Right cardiac atrium (tissue), 5 donors: ENCODE measurements around the gene SLC25A47. TPM values are rescaled to one million over a fixed set of nuclear protein-coding genes. Genes with fewer than 3 reads are reported as not detected.

ENCODE experiments used
- ATAC-seq, 2 donors: fragments of 200-7000 bp; cut with Tn5 transposase; one replicate each; pipeline versions ENCODE4 v1.8.0 to v1.9.1; 2020; ENCODE audit warnings: moderate library complexity in 2 of 2, mild to moderate bottlenecking in 1 of 2
- DNase-seq, 3 donors: peaks; one replicate each; pipeline ENCODE4 v3.0.0-alpha.2; 2020
- H3K27ac ChIP-seq: one replicate; pipeline ENCODE4 v1.5.1; 2013; ENCODE audit warnings: mild to moderate bottlenecking, low read length, control low read depth, moderate library complexity
- H3K27me3 ChIP-seq: one replicate; pipeline ENCODE4 v1.6.1; 2013; ENCODE audit not compliant: control insufficient read depth, insufficient read depth
- H3K4me1 ChIP-seq: one replicate; pipeline ENCODE4 v1.6.1; 2013; ENCODE audit warnings: low read length; ENCODE audit not compliant: control insufficient read depth, insufficient read depth
- H3K4me3 ChIP-seq: one replicate; pipeline ENCODE4 v1.5.1; 2013; ENCODE audit warnings: low read length, control low read depth
- H3K9me3 ChIP-seq: one replicate; pipeline ENCODE4 v1.6.1; 2013; ENCODE audit warnings: low read length; ENCODE audit not compliant: control insufficient read depth
- WGBS: extraction: QIAGEN DNeasy Blood & Tissue Kit; methylation state at CpG from one replicate; pipeline ENCODE4 v1.1.7; 2013; 5-methylcytosine and 5-hydroxymethylcytosine counted together
- intact Hi-C, 4 donors: fragments of 100-400 bp; cut with DNase I; formaldehyde crosslinking; loops; one replicate each; pipeline versions ENCODE4 v1.11.0 to v1.14.0; 2022 to 2023
- polyA plus RNA-seq: library from polyadenylated mRNA; stranded (reverse); fragments of 200-250 nt; gene quantifications from one replicate; pipeline ENCODE4 v1.2.3, GENCODE V29; 2013
- total RNA-seq, 4 donors: library from RNA; stranded (reverse); fragmentation: NEBNext Ultra II Directional; extraction: Animal tissue kit (Norgen Biotek cat#: 25700); gene quantifications; one replicate each; pipeline ENCODE4 v1.2.1, GENCODE V29; 2021
- donor health status: healthy with polysubstance abuse.
- donor health status: DM: no; HTN: yes; CAD: no.
- donor health status: DM: no; HTN: no; CAD: no.
- donor health status: DM: no; HTN: yes; CAD: no; lungs with severe emphysema.
- donor health status: DM: yes; HTN: yes; CAD: no.

SLC25A47 gene
- total and polyA plus RNA-seq, 5 donors: not detected

- H3K27me3 ChIP-seq: no peaks in the 10 kb centered on the region
- WGBS: 78% methylated on average over 5 of the region's 5 CpGs
- H3K4me1 ChIP-seq: no peaks in the 10 kb centered on the region
- H3K4me3 ChIP-seq: no peak overlapping the region
- ATAC-seq: no peak
- H3K27ac ChIP-seq: no peak overlapping the region
- no peaks in the 10 kb centered on the region for H3K9me3 ChIP-seq
- intact Hi-C loops: no loop called here
- DNase-seq: no peak
These were observed 27.8 kb downstream of the SLC25A47 start for GRCh38 chr14:100350986-100351385.

GRCh38 chr14:100358396-100358795 lies 35.3 kb downstream of the SLC25A47 start:
- no peak for DNase-seq
- no peak for ATAC-seq
- Histone ChIP-seq H3K9me3 (no peaks in the 10 kb centered on the region), H3K27me3 (no peaks in the 10 kb centered on the region), H3K4me1 (peaks cover 2% of the 10 kb centered on the region), H3K27ac (no peak overlapping the region), H3K4me3 (no peak overlapping the region)
- intact Hi-C loops: no loop called here
- 96% methylated on average over 2 of the region's 2 CpGs for WGBS

GRCh38 chr14:100359111-100359510 lies 36.0 kb downstream of the SLC25A47 start:
- H3K4me1 ChIP-seq: peaks cover 2% of the 10 kb centered on the region
- intact Hi-C loops: no loop called here
- H3K27me3 ChIP-seq: no peaks in the 10 kb centered on the region
- ATAC-seq: no peak
- no peak overlapping the region for H3K27ac ChIP-seq
- no peaks in the 10 kb centered on the region for H3K9me3 ChIP-seq
- 91% methylated on average over 2 of the region's 2 CpGs for WGBS
- no peak overlapping the region for H3K4me3 ChIP-seq
- DNase-seq: no peak

GRCh38 chr14:100359881-100360280 lies 36.7 kb downstream of the SLC25A47 start:
- DNase-seq: no peak
- Histone ChIP-seq H3K27me3 (no peaks in the 10 kb centered on the region), H3K4me1 (peaks cover 2% of the 10 kb centered on the region), H3K27ac (peak overlapping the region; percentile 64), H3K4me3 (no peak overlapping the region), H3K9me3 (no peaks in the 10 kb centered on the region)
- intact Hi-C loops: no loop called here
- WGBS: 69% methylated on average over 4 of the region's 4 CpGs
- ATAC-seq: peak; percentile 54 to 73

GRCh38 chr14:100361626-100362025 lies 38.5 kb downstream of the SLC25A47 start:
- peaks cover 2% of the 10 kb centered on the region for H3K4me1 ChIP-seq

GRCh38 chr14:100362311-100362927 lies 39.3 kb downstream of the SLC25A47 start:
- ATAC-seq (no peak), DNase-seq (no peak)
- H3K27me3 ChIP-seq: no peaks in the 10 kb centered on the region
- peaks cover 2% of the 10 kb centered on the region for H3K4me1 ChIP-seq
- no peak overlapping the region for H3K27ac ChIP-seq
- WGBS: 92% methylated on average over 1 of the region's 1 CpG
- H3K9me3 ChIP-seq: no peaks in the 10 kb centered on the region
- intact Hi-C loops: no loop called here
- no peak overlapping the region for H3K4me3 ChIP-seq

More at GRCh38 chr14:100361626-100362025, 38.5 kb downstream of the SLC25A47 start:
- Histone ChIP-seq H3K9me3 (no peaks in the 10 kb centered on the region), H3K27me3 (no peaks in the 10 kb centered on the region), H3K4me3 (no peak overlapping the region), H3K27ac (no peak overlapping the region)
- ATAC-seq (no peak), DNase-seq (no peak)
- intact Hi-C loops: no loop called here
- 82% methylated on average over 5 of the region's 5 CpGs for WGBS

- DNase-seq (no peak), ATAC-seq (no peak)
- Histone ChIP-seq H3K27me3 (no peaks in the 10 kb centered on the region), H3K9me3 (no peaks in the 10 kb centered on the region), H3K4me1 (peaks cover 2% of the 10 kb centered on the region), H3K27ac (no peak overlapping the region), H3K4me3 (no peak overlapping the region)
- WGBS: 95% methylated on average over 2 of the region's 2 CpGs
- intact Hi-C loops: no loop called here
These were observed 39.9 kb downstream of the SLC25A47 start for GRCh38 chr14:100363053-100363452.

GRCh38 chr14:100364403-100364802 lies 41.3 kb downstream of the SLC25A47 start:
- 67% methylated on average over 1 of the region's 1 CpG for WGBS
- Histone ChIP-seq H3K27ac (no peak overlapping the region), H3K27me3 (no peaks in the 10 kb centered on the region), H3K4me1 (peaks cover 2% of the 10 kb centered on the region), H3K9me3 (no peaks in the 10 kb centered on the region), H3K4me3 (no peak overlapping the region)
- no peak for DNase-seq
- intact Hi-C loops: no loop called here
- no peak for ATAC-seq

GRCh38 chr14:100365741-100366140 lies 42.6 kb downstream of the SLC25A47 start:
- intact Hi-C loops: no loop called here
- Histone ChIP-seq H3K9me3 (no peaks in the 10 kb centered on the region), H3K27me3 (no peaks in the 10 kb centered on the region), H3K27ac (no peak overlapping the region), H3K4me3 (no peak overlapping the region), H3K4me1 (peaks cover 2% of the 10 kb centered on the region)
- WGBS: 68% methylated on average over 7 of the region's 7 CpGs
- no peak for DNase-seq
- peak in 1 of 2 donors; percentile 38 for ATAC-seq

GRCh38 chr14:100369019-100369418 lies 45.9 kb downstream of the SLC25A47 start:
- Histone ChIP-seq H3K4me1 (no peaks in the 10 kb centered on the region), H3K9me3 (no peaks in the 10 kb centered on the region), H3K27me3 (no peaks in the 10 kb centered on the region), H3K27ac (no peak overlapping the region), H3K4me3 (no peak overlapping the region)
- WGBS: 74% methylated on average over 13 of the region's 13 CpGs
- intact Hi-C loops: no loop called here
- ATAC-seq (peak; percentile 50 to 76), DNase-seq (no peak)

- ATAC-seq: no peak
- 88% methylated on average over 4 of the region's 4 CpGs for WGBS
- no peak for DNase-seq
- no peaks in the 10 kb centered on the region for H3K27me3 ChIP-seq
- no peak overlapping the region for H3K27ac ChIP-seq
- H3K4me3 ChIP-seq: no peak overlapping the region
- no peaks in the 10 kb centered on the region for H3K9me3 ChIP-seq
- H3K4me1 ChIP-seq: no peaks in the 10 kb centered on the region
- intact Hi-C loops: loop anchor here in 1 of 4 donors (10.0 kb wide), 1 partner anchor 65 kb away; the partner anchor contains the start of gene SLC25A29
These were observed 46.9 kb downstream of the SLC25A47 start for GRCh38 chr14:100370003-100370402.

GRCh38 chr14:100371773-100372172 lies 48.6 kb downstream of the SLC25A47 start:
- WGBS: 69% methylated on average over 6 of the region's 6 CpGs
- peak overlapping the region; percentile 12 for H3K4me3 ChIP-seq
- no peak for ATAC-seq
- intact Hi-C loops: loop anchor here in 1 of 4 donors (10.0 kb wide), 1 partner anchor 67 kb away; the partner anchor contains the start of gene SLC25A29
- no peaks in the 10 kb centered on the region for H3K4me1 ChIP-seq
- no peaks in the 10 kb centered on the region for H3K9me3 ChIP-seq
- H3K27ac ChIP-seq: peak overlapping the region; percentile 20
- no peak for DNase-seq
- no peaks in the 10 kb centered on the region for H3K27me3 ChIP-seq
